ENCODE measurements around the gene MTHFD1L.
"Not testable (repeated sequence)": the region's sequence is repeated elsewhere in the genome, so short reads cannot be mapped to it uniquely, and the experiment has no call there.

Gene MTHFD1L

DNA sequence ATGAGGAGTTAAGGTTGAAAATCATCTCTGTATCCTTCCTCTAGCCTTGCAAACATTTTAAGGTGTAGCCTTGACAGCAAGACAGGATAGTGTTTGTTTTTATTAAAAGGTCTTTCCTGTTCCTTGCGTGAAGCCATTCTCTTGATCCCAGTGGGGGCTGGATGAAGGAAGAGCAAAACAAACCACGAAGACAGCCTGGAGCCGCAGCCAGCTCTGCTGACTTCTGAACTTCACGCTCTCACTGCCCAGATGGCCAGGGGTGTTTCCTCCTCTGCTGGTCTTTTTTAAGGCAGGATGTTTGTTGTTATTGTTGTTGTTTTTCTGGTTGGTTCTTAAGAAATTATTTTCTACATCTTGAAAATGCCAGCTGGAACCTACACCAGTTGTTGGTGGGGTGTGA is 156.4 kb downstream of the MTHFD1L start:
- no peak for DNase-seq

DNA sequence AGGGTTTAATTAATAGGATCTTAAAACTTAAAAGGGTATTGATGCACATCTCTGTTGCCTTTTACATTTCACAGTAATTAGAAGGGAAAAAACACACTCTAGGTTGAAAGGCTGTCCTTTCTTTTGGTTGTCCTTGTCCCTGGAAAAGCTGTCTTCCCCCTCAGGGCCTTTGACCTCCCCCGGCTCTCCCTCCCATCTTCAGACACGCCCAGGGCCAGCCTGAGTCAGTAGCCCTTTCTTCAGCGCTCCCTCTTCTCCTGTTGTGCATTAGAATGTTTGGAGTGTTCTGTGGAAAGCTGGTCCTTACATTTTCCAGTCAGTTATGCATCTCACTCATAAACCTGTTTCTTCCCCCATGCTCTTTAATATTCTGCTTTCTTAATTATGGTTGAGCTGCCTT is 157.0 kb downstream of the MTHFD1L start:
- DNase-seq = no peak

DNA sequence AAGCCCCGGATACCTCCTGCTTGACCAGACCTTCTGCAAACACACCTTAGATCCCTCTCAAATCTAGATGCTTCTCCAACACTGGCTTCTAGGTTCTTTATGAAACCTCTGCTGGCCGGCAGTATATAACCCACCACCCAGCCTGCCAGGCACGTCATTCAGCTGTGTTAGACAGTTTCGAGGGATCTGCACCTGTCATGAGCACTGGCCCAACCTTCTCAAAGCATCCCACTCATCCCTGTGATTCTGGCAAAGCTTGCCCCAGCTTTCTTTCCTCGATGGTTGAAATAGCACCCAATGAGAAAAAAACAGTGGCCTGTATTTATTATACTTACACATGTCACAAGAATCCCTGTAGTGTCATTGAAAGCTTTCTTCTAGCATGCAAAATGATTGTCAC is 157.8 kb downstream of the MTHFD1L start:
- no peak for DNase-seq

DNA sequence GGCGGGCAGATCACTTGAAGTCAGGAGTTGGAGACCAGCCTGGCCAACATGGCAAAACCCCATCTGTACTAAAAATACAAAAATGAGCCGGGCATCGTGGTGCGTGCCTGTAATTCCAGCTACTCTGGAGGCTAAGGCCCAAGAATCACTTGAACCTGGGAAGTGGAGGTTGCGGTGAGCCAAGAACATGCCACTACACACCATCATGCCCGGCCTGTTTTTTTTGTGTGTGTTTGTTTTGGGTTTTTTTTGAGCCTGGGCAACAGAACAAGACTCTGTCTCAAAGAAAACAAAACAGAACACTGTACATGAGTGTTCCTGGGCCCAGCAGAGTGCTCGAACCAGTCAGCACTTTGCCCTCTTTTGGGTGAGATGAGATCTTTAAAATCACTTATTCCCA is 159.1 kb downstream of the MTHFD1L start:
- DNase-seq = no peak

DNA sequence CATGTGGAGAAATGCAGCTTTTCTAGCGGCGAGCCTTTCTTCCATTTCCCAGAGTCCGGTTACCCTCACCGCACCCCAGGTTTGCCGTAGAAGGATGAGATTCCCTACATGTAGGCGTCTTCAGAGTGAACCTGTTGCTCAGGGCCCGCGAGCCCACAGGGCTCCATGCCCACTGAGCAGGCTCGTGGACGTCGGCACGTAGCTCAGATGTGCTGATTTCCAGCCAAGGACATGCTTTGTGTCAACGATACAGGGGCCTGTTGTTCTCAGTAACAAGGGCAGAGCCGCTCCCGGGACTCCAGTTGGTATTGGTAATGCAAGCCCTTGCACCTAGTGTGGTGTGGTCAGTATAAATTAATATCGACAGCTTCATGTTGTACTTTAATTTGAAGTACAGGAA is 159.6 kb downstream of the MTHFD1L start:
- DNase-seq = no peak

DNA sequence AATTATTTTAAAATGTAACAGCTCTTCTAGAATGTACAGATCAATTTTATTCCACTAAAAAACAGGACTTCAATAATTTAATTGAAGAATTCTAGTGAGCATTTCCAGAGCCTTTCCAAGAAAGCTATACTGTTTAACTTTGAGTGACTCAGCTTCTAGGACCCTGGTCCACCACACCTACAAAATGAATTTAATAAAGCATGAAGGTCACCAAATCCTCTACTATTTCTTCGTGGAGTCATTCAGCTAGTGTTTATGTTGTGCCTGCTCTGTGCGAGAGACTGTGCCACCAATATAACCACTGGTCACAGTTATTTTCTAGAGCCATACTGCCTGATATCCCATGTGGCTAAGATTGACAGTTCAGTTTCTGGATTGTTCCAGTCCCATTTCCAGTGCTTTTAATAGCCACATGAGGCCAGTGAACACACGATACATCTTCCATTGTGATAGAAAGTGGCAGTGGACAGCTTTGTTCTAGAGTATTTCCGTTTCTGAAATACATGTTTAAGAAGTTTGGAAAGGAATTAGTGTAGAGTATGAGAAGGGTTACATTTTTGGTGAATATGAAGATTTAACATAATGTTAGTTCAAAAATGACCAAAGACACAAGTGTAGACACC is 160.7 kb downstream of the MTHFD1L start:
- no peak for DNase-seq

DNA sequence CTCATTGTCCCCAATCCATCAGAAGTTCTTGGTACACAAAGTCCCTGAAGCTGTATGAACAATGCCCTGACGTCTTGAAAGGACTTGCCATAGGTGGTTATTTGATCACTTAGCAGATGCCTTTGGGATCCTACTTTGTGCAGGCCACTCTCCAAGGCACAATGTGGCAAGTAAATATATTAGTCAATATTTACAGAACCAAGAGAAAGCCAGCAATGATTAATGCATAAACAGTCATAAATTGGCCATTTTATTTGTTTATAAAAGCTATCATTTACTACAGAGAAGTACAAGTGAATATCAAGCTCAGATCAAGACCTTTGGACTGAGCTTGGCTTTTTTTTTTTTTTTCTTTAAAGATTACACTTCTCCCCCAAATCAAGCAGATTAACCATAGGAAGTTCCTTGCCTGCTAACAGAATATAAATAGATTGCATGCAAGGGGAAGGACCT is 161.8 kb downstream of the MTHFD1L start:
- no peak for DNase-seq

DNA sequence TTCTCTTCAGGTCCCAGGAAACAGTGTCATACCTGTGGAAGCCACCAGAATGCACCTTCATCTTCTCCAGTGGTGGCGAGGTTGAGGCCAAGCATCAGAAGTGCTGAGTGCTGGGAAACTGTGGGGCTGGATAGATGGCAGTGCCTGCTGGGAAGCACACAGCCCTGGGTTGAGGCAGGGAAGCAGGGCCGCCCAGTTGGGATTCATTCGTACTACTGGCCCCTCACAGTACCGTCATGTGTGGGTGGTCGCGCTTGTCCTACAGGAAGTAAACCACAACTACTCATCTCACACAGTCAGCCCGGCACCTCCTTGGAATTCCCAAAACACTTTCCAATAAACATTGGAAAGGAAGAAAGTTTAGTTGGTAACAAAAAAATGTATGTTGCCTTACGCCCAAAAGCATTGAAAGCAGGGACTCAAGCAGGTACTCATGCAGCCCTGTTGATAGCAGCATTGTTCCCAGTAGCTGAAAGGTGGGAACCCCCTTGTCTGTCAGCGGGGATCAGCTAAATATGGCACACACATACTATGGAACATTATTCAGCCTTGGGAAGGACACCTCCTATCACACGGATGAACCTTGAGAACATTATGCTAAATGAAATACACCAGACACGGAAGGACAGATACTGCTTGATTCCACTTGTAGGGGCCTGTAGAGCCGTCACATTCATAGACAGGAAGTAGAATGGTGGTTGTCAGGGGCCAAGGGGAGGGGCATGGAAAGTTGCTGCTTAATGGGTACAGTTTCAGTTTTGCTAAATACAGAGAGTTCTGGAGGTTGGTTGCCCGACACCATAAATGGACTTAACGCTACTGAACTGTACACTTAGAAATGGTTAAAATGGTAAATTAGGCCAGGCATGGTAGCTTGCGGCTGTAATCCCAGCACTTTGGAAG is 162.7 kb downstream of the MTHFD1L start:
- DNase-seq = no peak

DNA sequence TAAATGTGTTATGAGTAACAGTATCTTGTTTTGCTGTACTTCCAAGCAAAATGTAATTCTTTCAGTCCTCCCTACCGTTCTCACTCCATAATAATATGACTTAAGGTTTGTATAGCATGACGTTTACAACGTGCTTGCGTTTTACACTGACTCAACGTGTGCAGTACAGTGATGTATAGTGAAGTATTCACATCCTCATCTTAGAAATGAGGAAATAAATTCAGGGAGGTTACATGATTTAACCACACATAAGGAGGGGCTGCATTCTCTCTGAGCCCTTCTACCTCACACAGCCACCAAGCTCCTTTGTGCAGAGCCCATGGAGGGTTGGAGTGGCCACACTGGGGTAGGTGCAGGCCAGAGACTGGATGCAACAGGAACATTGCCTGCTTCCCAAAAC is 164.5 kb downstream of the MTHFD1L start:
- no peak for DNase-seq

DNA sequence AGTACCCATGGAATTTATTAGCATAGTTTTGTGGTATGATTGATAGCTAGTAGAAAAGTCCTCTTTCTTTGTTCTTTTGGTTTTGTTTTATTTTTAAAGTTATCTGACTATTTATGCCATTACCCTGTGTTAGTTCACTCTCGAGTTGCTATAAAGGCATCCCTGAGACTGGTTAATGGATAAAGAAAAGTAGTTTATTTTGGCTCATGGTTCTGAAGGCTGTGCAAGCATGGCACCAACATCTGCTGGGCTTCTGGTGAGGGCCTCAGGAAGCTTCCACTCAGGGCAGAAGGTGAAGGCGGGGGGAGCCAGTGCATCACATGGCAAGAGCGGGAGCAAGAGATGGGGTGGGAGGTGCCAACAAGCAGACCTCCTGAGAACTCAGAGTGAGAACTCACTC is 166.5 kb downstream of the MTHFD1L start:
- DNase-seq = no peak

DNA sequence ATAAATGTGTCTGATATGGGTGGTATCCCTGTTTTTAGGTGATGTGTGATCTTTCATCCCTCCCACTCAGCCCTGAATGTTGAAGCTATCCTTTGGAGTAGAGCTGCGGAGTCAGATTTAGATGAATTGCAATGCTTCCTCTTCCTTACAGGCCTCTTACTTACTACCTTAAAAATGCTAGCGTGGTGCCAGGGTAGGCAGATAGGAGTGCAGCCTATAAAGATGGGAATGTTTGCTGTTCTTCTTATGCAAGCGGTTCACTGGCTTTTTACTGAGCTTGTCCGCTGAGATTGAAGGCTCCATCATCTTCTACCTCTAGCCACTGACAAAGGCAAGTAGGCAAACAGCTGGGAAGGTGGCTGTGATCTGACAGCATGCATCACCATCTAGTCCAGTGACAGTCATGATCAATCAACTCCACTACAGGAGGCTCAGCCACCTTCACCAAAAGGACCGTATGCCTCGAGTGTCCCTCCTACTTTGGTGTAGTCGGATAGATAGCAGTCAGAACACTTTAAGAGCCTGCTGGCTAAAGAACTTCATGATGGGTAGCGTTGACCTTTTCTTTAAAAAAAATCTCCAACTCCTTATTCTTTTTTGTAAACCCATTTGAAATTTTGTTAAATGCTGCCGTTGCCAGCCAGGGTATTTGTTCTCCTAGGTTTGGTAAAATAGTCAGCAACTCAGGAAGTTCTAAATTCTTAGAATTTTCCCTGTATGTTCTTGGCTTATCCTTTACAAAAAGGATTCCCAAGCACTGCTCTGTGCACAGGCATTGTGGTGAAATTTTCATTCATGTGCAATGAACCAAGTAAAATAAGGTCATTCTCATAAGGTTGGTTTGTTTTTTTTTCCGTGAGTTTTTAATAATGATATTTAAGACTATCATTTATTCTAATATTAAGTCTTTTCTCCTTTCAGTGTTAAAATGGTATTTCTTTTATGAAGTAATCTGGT is 169.6 kb downstream of the MTHFD1L start:
- no peak for DNase-seq

DNA sequence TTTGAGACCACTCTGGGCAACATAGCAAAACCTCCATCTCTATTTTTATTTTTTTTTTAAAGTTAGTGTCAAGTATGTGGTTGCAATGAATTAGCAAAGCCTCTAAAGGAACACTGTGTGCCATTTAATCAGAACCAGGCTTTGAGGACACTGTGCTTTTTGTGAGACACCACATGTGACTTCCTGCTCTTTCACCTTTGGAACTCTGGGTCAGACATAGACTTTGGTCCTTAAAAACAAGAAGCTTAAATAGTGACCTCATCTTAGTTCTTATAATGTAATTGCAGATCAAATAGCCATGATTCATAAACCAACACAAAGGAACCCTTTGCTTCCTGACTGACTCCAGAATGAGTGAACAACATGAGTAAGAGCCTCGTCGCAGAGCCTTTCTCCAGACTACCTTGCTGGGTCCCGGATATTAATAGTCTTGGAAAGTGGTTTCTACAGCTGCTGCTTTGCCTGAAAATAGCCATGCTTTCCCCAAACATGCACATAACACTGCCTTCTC is 170.8 kb downstream of the MTHFD1L start:
- DNase-seq = not testable (repeated sequence)

DNA sequence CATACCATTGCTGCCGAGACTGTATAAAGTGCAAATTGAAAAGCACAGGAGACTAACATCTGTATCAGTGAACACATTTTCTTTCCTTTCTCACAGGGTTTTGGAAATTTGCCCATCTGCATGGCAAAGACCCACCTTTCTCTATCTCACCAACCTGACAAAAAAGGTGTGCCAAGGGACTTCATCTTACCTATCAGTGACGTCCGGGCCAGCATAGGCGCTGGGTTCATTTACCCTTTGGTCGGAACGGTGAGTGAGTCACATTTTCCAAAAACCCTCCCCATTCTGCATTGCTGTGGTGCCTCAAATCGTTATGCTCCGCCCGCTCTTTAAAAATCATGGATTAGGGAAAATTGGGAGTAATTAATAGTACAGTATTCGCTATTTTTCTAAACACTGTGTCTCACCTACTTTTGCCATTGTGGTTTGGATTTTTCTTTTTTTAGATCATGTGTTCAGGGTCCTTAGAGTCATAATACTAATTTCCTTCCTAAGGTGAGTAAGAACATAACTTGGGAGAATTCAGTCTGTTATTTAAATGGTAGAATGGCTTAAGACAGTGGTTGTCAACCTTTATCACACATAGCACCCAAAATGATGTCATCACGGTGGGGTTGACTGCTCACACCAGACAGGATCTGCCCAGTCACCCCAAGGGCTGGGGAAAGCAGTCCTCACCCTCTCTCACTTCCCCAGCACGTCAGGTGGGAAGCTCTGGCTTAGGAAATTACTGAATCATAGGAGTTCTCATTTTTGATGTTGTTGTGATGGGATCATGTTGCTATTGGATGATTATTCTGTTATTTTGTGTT is 171.6 kb downstream of the MTHFD1L start:
- peak; percentile 50 for DNase-seq

DNA sequence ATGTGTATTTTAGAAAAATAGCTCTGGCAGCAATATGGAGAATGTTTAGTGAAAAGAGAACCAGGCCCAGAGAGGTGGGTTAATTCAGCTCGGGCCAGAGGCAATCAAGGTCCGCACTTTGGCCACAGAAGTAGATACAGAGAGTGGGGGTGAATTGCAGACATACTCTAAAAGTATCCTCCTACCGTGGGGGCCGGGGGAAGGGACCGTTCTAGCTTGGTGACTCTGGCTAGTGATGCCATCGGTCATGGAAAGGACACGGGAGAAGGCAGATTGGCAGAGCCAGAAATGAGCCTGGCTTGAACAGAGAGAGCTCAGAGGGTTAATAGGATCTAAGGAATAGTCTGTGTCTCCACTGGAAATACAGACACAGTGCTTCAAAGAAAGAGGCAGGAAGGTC is 173.1 kb downstream of the MTHFD1L start:
- DNase-seq = no peak

DNA sequence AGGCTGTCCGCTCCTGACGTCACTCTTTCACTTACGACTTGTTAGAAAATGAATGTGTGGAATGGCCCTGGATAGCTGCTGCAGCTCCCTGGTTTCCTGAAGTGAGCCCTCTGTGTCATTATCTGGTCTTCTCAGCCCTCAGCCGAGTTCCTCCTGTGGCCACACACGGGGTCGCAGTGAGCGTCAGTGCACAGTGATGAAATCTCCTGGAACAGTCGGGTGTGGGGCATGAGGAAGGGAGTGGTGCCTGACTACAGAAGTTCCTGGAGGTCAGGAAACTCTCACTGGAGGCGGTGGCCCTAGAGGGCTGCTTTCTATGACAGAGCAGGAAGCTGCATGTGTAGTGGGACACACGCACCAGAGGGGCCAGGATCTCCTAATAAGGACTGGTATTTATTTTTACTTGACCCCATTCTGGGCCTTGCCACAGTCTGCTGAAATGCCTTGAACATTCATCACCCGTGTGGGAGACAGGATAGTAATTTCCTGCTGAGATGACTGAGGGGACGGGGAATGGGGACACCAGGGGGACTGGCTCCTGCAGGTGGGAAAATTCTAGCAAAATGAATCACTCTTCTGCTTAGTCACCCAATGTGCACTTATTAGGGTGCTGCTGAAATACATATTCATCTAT is 175.5 kb downstream of the MTHFD1L start:
- not testable (repeated sequence) for DNase-seq

DNA sequence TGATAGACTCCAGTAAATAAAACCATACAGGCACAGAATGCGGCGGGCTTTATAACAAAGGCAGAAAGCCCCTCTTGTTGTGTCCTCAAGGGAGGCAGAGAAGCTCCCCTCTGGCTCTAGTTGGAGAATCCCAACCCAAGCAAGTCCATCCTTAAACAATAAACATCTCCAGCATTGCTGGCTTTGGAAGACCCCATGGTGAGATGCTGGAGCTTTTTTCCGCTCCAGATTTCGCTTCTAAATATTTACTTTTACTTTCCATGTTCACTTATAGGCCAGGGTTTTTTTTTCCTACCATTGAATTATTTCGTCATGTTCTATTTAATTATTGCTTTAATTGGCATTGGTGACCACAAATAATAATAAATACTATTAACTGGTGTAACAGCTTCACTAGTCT is 176.2 kb downstream of the MTHFD1L start:
- no peak for DNase-seq

DNA sequence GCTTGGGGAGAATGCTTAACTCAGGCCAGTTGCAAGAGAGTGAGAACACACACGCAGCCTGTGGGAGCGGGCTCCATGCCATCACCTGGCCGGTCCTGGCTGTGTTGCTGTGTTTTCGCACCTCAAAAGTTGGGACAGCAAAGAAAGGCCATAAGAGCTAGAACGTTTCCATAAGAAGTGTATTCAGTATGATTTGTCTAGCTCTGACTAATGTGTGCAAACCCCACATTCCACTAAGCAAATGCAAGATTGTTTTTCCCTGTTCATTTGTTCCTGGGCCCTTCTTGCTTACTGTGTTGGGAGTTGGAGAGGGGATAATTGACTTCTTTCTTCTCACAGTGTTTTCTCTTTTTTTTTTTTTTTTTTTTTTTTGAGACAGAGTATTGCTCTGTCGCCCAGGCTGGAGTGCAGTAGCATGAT is 177.4 kb downstream of the MTHFD1L start:
- not testable (repeated sequence) for DNase-seq

DNA sequence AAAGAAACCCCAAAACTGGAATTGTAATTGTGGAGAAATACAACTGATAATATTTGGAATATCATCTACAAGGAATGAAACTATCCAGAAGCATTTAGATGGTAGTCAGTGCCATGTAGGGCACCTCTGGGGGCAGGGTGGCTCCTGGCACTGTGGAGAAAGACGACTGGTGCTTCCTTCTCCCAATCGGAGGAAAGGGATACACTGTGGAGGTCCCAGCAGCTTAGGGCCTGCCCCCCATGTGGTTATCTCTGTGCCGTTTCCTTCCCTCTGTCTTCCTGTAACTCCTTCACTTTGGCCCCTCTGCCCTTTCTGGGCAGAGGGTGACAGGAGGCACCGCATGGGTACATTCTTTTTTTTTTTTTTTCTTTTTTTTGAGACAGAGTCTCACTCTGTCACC is 178.4 kb downstream of the MTHFD1L start:
- no peak for DNase-seq

DNA sequence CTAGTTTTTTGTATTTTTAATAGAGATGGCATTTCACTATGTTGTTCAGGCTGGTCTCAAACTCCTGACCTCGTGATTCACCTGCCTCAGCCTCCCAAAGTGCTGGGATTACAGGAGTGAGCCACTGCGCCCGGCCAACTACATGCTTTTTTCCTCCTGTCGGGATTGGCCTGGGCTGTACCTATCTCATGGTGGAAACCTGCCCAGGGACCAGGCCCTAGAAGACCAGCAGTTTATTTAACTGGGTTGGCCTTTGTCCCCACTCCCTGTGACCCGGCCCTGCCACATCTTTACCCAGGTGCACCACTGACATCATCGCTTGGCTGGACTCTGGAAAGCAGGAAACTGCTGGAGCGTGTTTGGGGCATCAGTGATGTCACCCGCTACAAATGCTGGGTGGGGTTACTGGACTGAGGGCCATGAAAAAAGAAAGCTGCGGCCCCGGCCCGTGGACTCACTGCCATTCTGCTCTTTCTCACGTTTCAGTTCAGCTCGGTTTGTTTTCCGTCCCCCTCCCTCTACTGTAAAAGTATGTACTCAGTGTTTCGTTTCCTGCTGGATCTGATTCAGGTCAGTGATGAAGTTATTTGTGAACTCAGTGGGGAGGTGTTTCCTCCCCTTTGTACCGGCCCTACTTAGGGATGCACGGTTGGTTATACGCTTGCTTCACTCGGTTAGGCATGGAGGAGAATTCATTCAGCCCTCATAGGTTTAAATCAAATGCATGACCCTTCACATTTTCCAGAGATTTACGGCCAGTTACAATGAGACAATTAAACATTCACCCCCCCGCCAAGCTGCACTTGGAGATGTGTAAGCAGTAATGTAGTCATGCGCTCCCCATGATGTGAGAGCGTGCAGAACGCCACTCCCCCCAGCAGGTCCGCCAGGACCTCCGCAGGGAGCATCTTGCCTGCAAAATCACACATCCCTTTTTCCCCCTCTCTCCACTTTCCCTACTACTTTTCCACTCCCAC is 179.3 kb downstream of the MTHFD1L start:
- no peak for DNase-seq

DNA sequence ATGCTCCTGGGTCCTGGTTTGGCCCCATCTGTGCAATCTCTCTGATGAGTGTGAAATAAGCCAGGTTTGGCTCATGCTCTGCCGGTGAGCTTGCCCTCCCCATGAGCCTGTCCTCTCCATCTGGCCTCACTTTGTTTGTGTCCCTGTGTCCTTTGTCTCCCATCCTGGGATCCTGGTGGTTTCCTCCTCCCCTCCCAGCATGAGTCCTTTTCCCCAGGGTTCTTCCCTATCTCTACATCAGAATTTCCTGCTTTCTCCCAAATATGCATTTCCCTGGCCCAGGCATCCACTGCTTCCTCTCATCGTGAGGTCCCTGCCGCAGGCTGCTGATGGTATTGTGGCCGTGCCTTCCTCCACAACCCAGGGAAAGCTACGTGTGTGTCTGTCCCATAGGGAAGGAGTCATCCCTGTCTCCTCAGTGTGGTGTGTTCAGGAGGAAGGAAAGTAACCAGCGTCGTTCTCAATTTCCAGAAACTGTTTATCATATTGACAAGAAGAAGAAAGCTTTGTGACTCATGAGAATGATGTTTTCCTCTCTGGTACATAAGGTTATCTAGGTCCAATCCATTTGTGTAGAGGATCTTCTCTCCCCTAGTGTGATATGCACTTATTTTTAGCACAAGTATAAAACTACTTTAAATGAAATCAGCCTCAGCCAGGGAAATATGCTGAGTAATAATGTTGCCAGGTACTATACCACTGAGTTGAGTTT is 180.2 kb downstream of the MTHFD1L start:
- DNase-seq = not testable (repeated sequence)

Measured in stimulated activated CD4-positive, alpha-beta T cell treated with anti-CD3 and anti-CD28 coated beads, Interleukin-1b, Interleukin-23, amount 100 ng/mL, for 48 hours (primary cell).